T-helper 17 cell (primary cell): Measurements from ENCODE around the gene BMI1. TPM values are rescaled to one million over a fixed set of nuclear protein-coding genes. Genes with fewer than 3 reads are reported as not detected.
"Not testable (repeated sequence)": the region's sequence is repeated elsewhere in the genome, so short reads cannot be mapped to it uniquely, and the experiment has no call there.

Source experiments
- ATAC-seq: fragments of 150-1000 bp; cut with Tn5 transposase; 2 replicates; pipeline ENCODE4 v1.10.0; 2021; ENCODE audit warnings: mild to moderate bottlenecking, moderate library complexity
- DNase-seq, 3 donors: peaks; one replicate each; pipeline versions ENCODE4 v3.0.0 to v3.0.0-alpha.2; 2020 to 2021
- H3K9me3 ChIP-seq: one replicate; pipeline ENCODE4 v1.7.0; 2013; ENCODE audit warnings: low read length, mild to moderate bottlenecking; ENCODE audit not compliant: control insufficient read depth, poor library complexity, severe bottlenecking
- H3K27ac Mint-ChIP-seq: one replicate; pipeline ENCODE4 v1.8.0; 2022; ENCODE audit warnings: mild to moderate bottlenecking, moderate library complexity, mixed read lengths
- H3K27me3 Mint-ChIP-seq: one replicate; pipeline ENCODE4 v1.8.0; 2022; ENCODE audit warnings: mixed read lengths
- H3K36me3 Mint-ChIP-seq: one replicate; pipeline ENCODE4 v1.8.0; 2022; ENCODE audit warnings: low read depth, mixed read lengths
- H3K4me1 Mint-ChIP-seq: one replicate; pipeline ENCODE4 v1.8.0; 2022; ENCODE audit warnings: mild to moderate bottlenecking, mixed read lengths
- H3K4me3 Mint-ChIP-seq: one replicate; pipeline ENCODE4 v1.8.0; 2022; ENCODE audit warnings: mild to moderate bottlenecking, moderate library complexity, mixed read lengths
- total RNA-seq, 4 donors: library from RNA in 2 of 4; stranded (reverse) in 2 of 4; gene quantifications; one replicate each; pipeline ENCODE4 v1.2.3 and lab custom pipeline; 2022 to 2026

BMI1 gene
- total RNA-seq (10 to 100 TPM; 53.5 to 72.4 TPM), total RNA-seq (lab: John Stamatoyannopoulos, UW) (24.7 to 34.2 reads per million in 2 donors)

DNA sequence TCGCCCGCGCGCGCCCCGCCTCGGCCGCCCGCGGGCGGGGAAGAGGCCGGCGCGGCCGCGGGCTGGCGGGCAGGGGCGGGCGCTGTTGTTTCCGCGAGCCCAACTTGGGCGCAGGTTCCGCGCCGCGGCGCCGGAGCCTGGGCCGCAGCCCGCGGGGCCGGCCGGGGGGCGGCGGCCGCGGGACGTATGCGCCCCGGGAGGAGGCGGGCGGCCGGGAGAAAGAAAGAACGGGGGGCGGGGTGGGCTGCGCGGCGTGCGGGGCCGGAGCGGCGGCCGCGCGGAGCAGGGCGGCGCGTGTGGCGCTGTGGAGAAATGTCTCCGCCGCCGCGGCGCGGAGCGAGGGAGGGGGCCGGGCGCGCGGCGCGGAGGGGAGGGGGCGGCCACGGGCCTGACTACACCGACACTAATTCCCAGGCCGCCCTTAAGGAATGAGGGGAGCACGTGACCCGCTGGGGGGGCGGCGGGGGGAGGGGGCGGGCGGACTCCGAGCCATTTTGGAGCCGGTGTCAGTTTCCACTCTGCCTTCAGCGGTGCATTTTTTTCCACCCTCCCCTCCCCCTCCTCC lies at the start of gene BMI1:
Gene BMI1, plus strand, starts transcription at position 509 of the 565 bp plus-strand sequence. CDS start 5,351 bp downstream, outside the sequence.
- H3K27ac Mint-ChIP-seq: peak within 1 kb of the TSS; percentile 93
- peaks cover 26% of the 10 kb centered on the region for H3K4me1 Mint-ChIP-seq
- peaks cover 4% of the 10 kb centered on the region for H3K27me3 Mint-ChIP-seq
- H3K4me3 Mint-ChIP-seq: peak within 1 kb of the TSS; percentile 96
- H3K9me3 ChIP-seq: no peaks in the 10 kb centered on the region
- ATAC-seq (peak; percentile 42), DNase-seq (peak; percentile 44 to 66 (median 63))
- peaks cover 3% of the 10 kb centered on the region for H3K36me3 Mint-ChIP-seq

DNA sequence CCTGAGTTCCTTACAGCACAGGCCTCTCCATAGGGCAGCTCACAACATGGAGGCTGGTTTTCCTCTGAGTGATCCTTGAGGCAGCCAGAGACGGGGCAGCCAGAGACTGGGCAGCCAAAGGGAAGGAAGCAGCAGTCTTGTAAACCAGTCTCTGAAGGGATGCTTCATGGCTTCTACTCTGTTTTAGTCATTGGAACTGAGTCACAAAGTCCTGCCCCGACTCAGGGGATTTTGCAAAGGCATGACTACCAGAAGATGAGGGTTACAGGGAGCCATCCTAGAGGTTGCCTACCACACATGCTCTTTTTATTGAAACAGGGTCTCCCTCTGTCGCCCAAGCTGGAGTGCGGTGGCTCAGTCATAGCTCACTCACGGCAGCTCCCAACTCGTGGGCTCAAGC lies 49.1 kb upstream of the BMI1 start:
- Mint-ChIP-seq H3K4me3 (no peak overlapping the region), H3K27me3 (peaks cover 16% of the 10 kb centered on the region), H3K4me1 (no peaks in the 10 kb centered on the region), H3K27ac (no peak overlapping the region), H3K36me3 (no peaks in the 10 kb centered on the region)
- H3K9me3 ChIP-seq: no peaks in the 10 kb centered on the region
- no peak for DNase-seq
- no peak for ATAC-seq

GRCh38 chr10:22278441-22278782 lies 42.5 kb upstream of the BMI1 start:
- Mint-ChIP-seq H3K36me3 (no peaks in the 10 kb centered on the region), H3K4me3 (no peak overlapping the region), H3K4me1 (peaks cover 2% of the 10 kb centered on the region), H3K27ac (peak overlapping the region; percentile 21), H3K27me3 (peaks cover 17% of the 10 kb centered on the region)
- no peaks in the 10 kb centered on the region for H3K9me3 ChIP-seq
- ATAC-seq (no peak), DNase-seq (no peak)

DNA sequence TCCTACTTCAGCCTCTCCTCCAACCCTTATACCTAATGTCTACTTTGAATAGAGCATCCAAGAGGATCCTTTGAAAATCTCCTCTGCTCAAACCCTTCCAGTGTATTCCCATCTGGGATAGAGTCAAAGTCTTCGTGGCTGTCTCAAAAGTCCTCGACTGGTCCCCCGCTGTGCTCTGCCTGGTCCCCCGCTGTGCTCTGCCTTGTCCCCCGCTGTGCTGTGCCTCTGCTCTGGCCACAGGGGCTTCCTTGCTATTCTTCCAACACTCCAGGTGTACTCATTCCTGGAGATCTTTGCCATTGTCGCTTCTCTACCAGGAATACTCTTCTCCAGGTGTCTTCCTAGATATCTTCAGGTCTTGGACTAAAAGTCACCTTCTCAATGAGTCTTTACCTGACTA lies 40.8 kb upstream of the BMI1 start:
- Mint-ChIP-seq H3K27me3 (peaks cover 21% of the 10 kb centered on the region), H3K36me3 (no peaks in the 10 kb centered on the region), H3K4me1 (peaks cover 2% of the 10 kb centered on the region), H3K4me3 (no peak overlapping the region), H3K27ac (no peak overlapping the region)
- DNase-seq: no peak
- H3K9me3 ChIP-seq: no peaks in the 10 kb centered on the region
- no peak for ATAC-seq

DNA sequence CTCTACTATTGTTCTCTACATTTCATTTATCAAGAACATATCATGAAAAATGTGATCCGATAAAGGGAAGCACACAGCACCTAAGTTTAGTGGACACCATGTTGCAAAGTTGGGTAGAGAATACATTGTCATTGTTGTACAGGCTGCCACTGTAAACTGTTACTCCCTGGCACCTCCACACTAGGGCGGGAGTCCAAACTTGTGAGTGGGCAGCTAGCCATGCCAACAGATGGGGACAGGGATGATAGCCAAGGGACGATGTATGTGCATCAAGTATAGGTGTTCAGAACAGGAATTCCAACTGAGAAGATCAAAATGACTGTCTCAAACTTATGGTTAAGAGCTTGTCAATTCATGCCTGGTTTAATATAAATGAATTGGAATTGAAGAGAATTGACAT lies 35.8 kb upstream of the BMI1 start:
- H3K4me3 Mint-ChIP-seq: no peak overlapping the region
- no peaks in the 10 kb centered on the region for H3K9me3 ChIP-seq
- DNase-seq (no peak), ATAC-seq (no peak)
- H3K27ac Mint-ChIP-seq: no peak overlapping the region
- no peaks in the 10 kb centered on the region for H3K4me1 Mint-ChIP-seq
- H3K27me3 Mint-ChIP-seq: peaks cover 16% of the 10 kb centered on the region
- H3K36me3 Mint-ChIP-seq: peaks cover 2% of the 10 kb centered on the region

- no peaks in the 10 kb centered on the region for H3K9me3 ChIP-seq
- Mint-ChIP-seq H3K27me3 (peaks cover 37% of the 10 kb centered on the region), H3K4me1 (no peaks in the 10 kb centered on the region), H3K36me3 (no peaks in the 10 kb centered on the region), H3K4me3 (no peak overlapping the region), H3K27ac (no peak overlapping the region)
- no peak for DNase-seq
- ATAC-seq: no peak
These were observed 27.0 kb upstream of the BMI1 start for GRCh38 chr10:22293747-22294404.

GRCh38 chr10:22294694-22295093 lies 26.2 kb upstream of the BMI1 start:
- ATAC-seq (no peak), DNase-seq (no peak)
- no peak overlapping the region for H3K27ac Mint-ChIP-seq
- H3K4me1 Mint-ChIP-seq: no peaks in the 10 kb centered on the region
- peaks cover 35% of the 10 kb centered on the region for H3K27me3 Mint-ChIP-seq
- no peak overlapping the region for H3K4me3 Mint-ChIP-seq
- H3K36me3 Mint-ChIP-seq: no peaks in the 10 kb centered on the region
- H3K9me3 ChIP-seq: no peaks in the 10 kb centered on the region

- H3K27me3 Mint-ChIP-seq: peaks cover 36% of the 10 kb centered on the region
- DNase-seq (no peak), ATAC-seq (no peak)
- H3K9me3 ChIP-seq: no peaks in the 10 kb centered on the region
- H3K4me3 Mint-ChIP-seq: no peak overlapping the region
- peaks cover 3% of the 10 kb centered on the region for H3K36me3 Mint-ChIP-seq
- no peaks in the 10 kb centered on the region for H3K4me1 Mint-ChIP-seq
- no peak overlapping the region for H3K27ac Mint-ChIP-seq
These were observed 19.7 kb upstream of the BMI1 start for GRCh38 chr10:22301193-22301592.

DNA sequence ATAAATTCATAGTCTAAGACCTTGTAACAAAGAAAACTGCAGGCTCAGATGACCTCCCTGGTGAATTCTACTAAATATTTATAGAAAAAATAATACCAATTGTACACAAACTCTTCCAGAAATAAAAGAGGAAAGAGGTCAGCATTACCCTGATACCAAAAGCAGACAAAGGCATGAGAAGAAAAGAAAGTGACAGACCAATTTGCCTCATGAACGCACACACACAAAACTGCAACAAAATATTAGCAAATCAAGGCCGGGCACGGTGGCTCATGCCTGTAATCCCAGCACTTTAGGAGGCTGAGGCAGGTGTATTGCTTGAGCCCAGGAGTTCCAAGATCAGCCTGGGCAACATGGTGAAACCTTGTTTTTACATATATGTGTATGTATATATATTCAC lies 17.4 kb upstream of the BMI1 start:
- DNase-seq (no peak), ATAC-seq (no peak)
- Mint-ChIP-seq H3K4me3 (no peak overlapping the region), H3K36me3 (peaks cover 3% of the 10 kb centered on the region), H3K27me3 (peaks cover 26% of the 10 kb centered on the region), H3K27ac (no peak overlapping the region), H3K4me1 (no peaks in the 10 kb centered on the region)
- H3K9me3 ChIP-seq: no peaks in the 10 kb centered on the region

DNA sequence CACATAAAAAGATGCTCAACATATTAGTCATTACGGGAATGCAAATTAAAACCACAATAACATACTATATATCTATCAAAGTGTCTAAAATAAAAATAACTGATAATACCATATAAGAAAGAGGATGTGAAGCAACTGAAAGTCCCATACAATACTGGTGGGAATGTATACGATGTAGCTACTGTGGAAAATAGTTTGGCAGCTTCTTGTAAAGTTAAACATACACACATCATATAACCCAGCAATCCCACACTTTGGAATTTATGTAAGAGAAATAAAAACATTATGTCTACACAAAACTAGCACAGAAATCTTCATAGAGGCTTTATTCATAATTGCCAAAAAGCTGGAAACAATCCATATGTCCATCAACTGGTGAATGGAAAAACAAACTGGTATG lies 15.2 kb upstream of the BMI1 start:
- peaks cover 18% of the 10 kb centered on the region for H3K27me3 Mint-ChIP-seq
- no peak overlapping the region for H3K27ac Mint-ChIP-seq
- H3K4me3 Mint-ChIP-seq: no peak overlapping the region
- ATAC-seq (no peak), DNase-seq (no peak)
- H3K36me3 Mint-ChIP-seq: peaks cover 3% of the 10 kb centered on the region
- no peaks in the 10 kb centered on the region for H3K4me1 Mint-ChIP-seq
- H3K9me3 ChIP-seq: no peaks in the 10 kb centered on the region

DNA sequence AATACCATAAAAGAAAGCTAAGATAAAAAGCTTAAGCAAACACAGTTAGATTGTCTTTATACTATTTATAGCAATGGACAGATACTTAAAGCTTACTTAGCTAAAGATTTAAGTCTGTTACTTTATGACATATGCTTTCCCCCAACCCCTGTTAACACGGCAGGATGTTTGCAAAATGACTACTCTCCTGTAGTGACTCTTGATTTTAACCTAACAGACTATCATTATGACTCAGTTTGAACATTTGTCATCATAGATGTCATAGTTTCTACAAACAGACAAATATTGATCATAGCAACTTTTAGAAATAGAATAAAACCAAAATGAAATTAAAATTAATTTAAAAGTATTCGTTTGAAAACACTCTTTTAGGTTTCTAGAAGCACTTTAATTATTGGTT lies 12.5 kb upstream of the BMI1 start:
- no peak overlapping the region for H3K4me3 Mint-ChIP-seq
- no peaks in the 10 kb centered on the region for H3K4me1 Mint-ChIP-seq
- no peaks in the 10 kb centered on the region for H3K36me3 Mint-ChIP-seq
- DNase-seq (no peak), ATAC-seq (no peak)
- no peak overlapping the region for H3K27ac Mint-ChIP-seq
- peaks cover 11% of the 10 kb centered on the region for H3K27me3 Mint-ChIP-seq
- no peaks in the 10 kb centered on the region for H3K9me3 ChIP-seq

- Mint-ChIP-seq H3K4me3 (no peak overlapping the region), H3K27me3 (peaks cover 11% of the 10 kb centered on the region), H3K27ac (no peak overlapping the region)
These were observed 11.5 kb upstream of the BMI1 start for GRCh38 chr10:22309180-22310000.

GRCh38 chr10:22310012-22310411 lies 10.9 kb upstream of the BMI1 start:
- not testable (repeated sequence) for H3K4me3 Mint-ChIP-seq, H3K27ac Mint-ChIP-seq, ATAC-seq, DNase-seq, H3K9me3 ChIP-seq, H3K36me3 Mint-ChIP-seq, H3K4me1 Mint-ChIP-seq
- H3K27me3 Mint-ChIP-seq: peaks cover 11% of the 10 kb centered on the region

More at GRCh38 chr10:22309180-22310000, 11.5 kb upstream of the BMI1 start:
- no peaks in the 10 kb centered on the region for H3K36me3 Mint-ChIP-seq
- ATAC-seq: no peak
- no peak for DNase-seq
- no peaks in the 10 kb centered on the region for H3K4me1 Mint-ChIP-seq
- H3K9me3 ChIP-seq: no peaks in the 10 kb centered on the region
